Activated naive CD4-positive, alpha-beta T cell treated with anti-CD3 and anti-CD28 coated beads, Interleukin-2, amount 50 U/mL, for 24 hours (primary cell): Measurements from ENCODE around the gene GSC2.
A peak's percentile ranks its signal among the peaks of the same experiment; 100 is the strongest.

Experiments used
- H3K27ac Mint-ChIP-seq: one replicate; pipeline ENCODE4 v1.8.0; 2021; ENCODE audit warnings: mild to moderate bottlenecking, mixed read lengths
- H3K27me3 Mint-ChIP-seq: one replicate; pipeline ENCODE4 v1.8.0; 2021; ENCODE audit warnings: mixed read lengths
- H3K36me3 Mint-ChIP-seq: one replicate; pipeline ENCODE4 v1.8.0; 2021; ENCODE audit warnings: mixed read lengths
- H3K4me1 Mint-ChIP-seq: one replicate; pipeline ENCODE4 v1.8.0; 2021; ENCODE audit warnings: mixed read lengths
- H3K4me3 Mint-ChIP-seq: one replicate; pipeline ENCODE4 v1.8.0; 2021; ENCODE audit warnings: mild to moderate bottlenecking, mixed read lengths
- H3K9me3 Mint-ChIP-seq: one replicate; pipeline ENCODE4 v1.8.0; 2021; ENCODE audit warnings: mixed read lengths

Gene GSC2, protein sequence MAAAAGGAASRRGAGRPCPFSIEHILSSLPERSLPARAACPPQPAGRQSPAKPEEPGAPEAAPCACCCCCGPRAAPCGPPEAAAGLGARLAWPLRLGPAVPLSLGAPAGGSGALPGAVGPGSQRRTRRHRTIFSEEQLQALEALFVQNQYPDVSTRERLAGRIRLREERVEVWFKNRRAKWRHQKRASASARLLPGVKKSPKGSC

DNA sequence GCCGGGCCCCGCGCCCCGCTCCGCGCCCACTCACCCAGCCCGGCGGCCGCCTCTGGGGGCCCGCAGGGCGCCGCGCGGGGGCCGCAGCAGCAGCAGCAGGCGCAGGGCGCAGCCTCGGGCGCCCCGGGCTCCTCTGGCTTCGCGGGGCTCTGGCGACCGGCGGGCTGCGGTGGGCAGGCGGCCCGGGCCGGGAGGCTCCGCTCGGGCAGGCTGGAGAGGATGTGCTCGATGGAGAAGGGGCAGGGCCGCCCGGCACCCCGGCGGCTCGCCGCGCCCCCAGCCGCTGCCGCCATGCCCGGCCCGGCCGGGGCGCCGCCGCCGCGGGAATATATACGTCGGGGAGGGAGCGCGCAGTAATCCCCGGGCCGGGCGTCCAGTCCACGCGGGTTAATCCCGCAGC, at the start of gene GSC2:
Gene GSC2 (minus strand): TSS at position 302 of the 400 bp plus-strand sequence. CDS start 9 bp downstream, at position 293.
- H3K27ac Mint-ChIP-seq = no peak within 1 kb of the TSS
- H3K9me3 Mint-ChIP-seq = no peaks in the 10 kb centered on the region
- H3K4me3 Mint-ChIP-seq = peak within 1 kb of the TSS; percentile 83
- H3K27me3 Mint-ChIP-seq = peaks cover 24% of the 10 kb centered on the region
- peaks cover 5% of the 10 kb centered on the region for H3K4me1 Mint-ChIP-seq
- H3K36me3 Mint-ChIP-seq = no peaks in the 10 kb centered on the region

GRCh38 chr22:19199479-19199878, 49.4 kb upstream of the GSC2 start:
- H3K36me3 Mint-ChIP-seq = no peaks in the 10 kb centered on the region
- H3K27me3 Mint-ChIP-seq = peaks cover 2% of the 10 kb centered on the region
- peaks cover 7% of the 10 kb centered on the region for H3K4me1 Mint-ChIP-seq
- no peak overlapping the region for H3K4me3 Mint-ChIP-seq
- H3K27ac Mint-ChIP-seq = no peak overlapping the region
- H3K9me3 Mint-ChIP-seq = no peaks in the 10 kb centered on the region

- Mint-ChIP-seq H3K27ac (no peak overlapping the region), H3K9me3 (no peaks in the 10 kb centered on the region), H3K36me3 (no peaks in the 10 kb centered on the region), H3K27me3 (no peaks in the 10 kb centered on the region), H3K4me3 (no peak overlapping the region), H3K4me1 (peaks cover 7% of the 10 kb centered on the region)
Observed at GRCh38 chr22:19197997-19198865, 48.1 kb upstream of the GSC2 start.

- Mint-ChIP-seq H3K9me3 (no peaks in the 10 kb centered on the region), H3K27ac (peak overlapping the region; percentile 21), H3K4me3 (no peak overlapping the region), H3K36me3 (no peaks in the 10 kb centered on the region), H3K4me1 (peaks cover 7% of the 10 kb centered on the region), H3K27me3 (no peaks in the 10 kb centered on the region)
Observed at GRCh38 chr22:19196841-19197612, 46.9 kb upstream of the GSC2 start.

DNA sequence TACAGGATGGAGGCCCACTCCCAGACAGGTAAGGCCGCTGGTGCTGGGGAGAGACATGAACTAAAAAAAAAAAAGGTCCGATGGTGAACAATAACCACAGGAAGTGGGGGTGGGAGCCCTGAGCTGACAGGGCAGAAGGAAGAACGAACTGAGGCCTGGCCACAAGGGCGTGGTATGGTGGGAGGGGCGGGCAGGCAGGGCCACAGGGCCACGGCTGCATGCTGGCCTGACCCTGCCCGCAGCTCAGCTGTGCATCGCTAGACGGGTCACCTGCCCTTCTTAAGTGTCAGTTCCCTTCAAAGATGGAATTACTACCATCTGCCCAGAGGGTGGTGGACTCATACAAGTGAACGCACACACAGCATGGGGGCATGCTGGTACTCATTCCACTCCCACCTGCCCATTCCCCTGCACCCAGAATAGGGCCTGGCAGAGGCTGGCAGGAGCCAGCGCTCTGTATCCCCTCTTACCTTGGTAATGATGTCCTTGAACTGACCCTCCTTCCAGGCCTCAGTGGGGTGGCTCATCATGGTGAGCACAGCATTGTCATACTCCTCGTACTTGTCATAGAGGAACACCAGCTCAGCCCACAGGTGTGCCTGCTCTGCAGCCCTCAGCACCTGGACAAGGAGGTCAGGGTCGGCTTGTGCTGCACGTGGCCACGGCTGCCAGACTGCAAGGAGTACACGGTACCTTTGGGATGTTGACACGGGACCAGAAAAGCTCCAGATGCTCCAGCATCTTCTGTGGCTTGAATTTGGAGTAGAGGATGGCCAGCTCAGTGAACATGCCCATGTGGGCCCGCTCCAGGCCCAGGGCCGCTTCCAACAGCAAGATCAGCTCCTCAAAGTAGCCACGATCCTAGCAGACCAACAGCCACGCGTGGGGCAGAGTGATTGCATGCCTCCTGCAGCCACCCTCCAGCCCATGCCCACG, 46.0 kb upstream of the GSC2 start:
- Mint-ChIP-seq H3K27ac (no peak overlapping the region), H3K4me1 (peaks cover 7% of the 10 kb centered on the region), H3K4me3 (no peak overlapping the region), H3K27me3 (no peaks in the 10 kb centered on the region), H3K36me3 (no peaks in the 10 kb centered on the region), H3K9me3 (no peaks in the 10 kb centered on the region)

DNA sequence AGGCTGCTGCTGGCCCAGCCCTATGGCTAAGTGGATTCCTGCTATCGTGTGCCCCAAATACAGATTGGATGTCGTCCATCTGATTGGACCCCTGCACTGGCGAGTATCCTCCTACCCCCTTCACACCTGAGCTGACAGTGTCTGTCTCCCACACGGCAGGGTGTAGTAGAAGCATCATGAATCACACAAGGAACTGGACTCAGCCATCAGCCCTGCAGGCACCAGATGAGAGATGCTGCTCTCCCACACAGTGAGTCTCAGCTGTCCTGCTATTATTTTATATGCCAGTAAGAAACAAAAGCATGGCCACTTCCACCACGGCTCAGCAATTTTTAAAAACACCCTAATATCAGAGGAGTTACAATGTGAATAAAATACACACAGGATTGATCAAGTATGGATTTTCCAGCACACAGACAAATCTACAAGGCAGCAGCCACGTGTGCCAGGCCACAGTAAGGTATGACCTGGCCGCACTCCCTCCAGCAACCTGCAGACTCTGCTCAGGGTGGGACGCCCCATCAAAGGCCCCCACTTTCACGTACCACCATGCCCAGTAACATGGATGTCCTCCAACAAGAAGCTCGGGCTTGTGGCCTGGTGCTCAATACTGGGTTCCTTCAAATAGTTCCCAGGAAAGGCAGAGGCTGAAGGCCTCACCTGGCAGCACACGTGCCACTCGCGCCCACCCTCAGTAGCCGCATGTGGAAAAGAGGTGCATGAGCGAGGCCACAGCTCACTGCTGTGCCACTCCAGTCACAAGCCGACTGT, 44.9 kb upstream of the GSC2 start:
- Mint-ChIP-seq H3K36me3 (no peaks in the 10 kb centered on the region), H3K27me3 (no peaks in the 10 kb centered on the region), H3K4me1 (peaks cover 7% of the 10 kb centered on the region), H3K27ac (no peak overlapping the region), H3K9me3 (no peaks in the 10 kb centered on the region), H3K4me3 (no peak overlapping the region)

- Mint-ChIP-seq H3K9me3 (no peaks in the 10 kb centered on the region), H3K4me1 (peaks cover 7% of the 10 kb centered on the region), H3K4me3 (no peak overlapping the region), H3K27ac (no peak overlapping the region), H3K27me3 (no peaks in the 10 kb centered on the region), H3K36me3 (no peaks in the 10 kb centered on the region)
Observed at GRCh38 chr22:19193879-19194278, 43.8 kb upstream of the GSC2 start.

DNA sequence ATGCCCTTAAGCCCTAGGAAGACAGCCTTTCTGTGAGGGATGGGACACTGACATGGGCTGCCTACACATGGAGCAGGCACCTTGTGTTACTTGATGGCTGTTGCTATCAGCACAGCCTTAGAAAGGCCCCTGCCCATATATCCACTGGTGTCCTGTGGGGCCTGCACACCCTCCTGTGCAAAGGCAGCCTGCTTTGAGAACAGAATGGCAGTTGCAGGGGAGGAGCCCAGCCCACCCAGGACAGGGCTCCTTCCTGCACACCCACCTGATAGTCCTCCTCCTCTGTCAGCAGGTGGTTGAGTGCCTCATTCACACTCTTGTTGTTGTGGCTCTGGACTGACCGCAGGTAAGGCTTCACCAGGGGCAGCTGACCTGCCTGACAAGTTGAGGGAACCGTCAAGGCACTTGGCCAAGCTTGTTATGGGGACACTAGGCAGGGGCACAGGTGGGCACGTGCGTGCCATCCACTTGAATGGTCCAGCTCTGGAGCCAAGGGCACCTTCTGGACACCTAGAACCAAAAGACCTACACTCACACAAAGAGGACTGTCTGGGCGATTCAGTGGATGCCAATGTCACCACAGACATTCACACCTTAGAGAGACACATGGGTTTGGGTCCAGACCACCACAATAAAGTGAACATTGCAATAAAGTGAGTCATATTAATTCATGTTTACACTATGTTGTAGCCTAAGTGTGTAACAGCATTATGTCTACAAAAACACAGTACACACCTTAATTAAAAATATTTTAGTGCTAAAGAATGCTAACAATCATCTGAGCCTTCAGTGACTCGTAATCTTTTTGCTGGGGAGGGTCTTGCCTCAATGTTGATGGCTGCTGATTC, 37.8 kb upstream of the GSC2 start:
- no peaks in the 10 kb centered on the region for H3K27me3 Mint-ChIP-seq
- H3K4me1 Mint-ChIP-seq = no peaks in the 10 kb centered on the region
- H3K27ac Mint-ChIP-seq = no peak overlapping the region
- no peaks in the 10 kb centered on the region for H3K36me3 Mint-ChIP-seq
- no peaks in the 10 kb centered on the region for H3K9me3 Mint-ChIP-seq
- no peak overlapping the region for H3K4me3 Mint-ChIP-seq

- H3K27ac Mint-ChIP-seq = peak overlapping the region; percentile 2
- no peaks in the 10 kb centered on the region for H3K9me3 Mint-ChIP-seq
- no peaks in the 10 kb centered on the region for H3K36me3 Mint-ChIP-seq
- peaks cover 18% of the 10 kb centered on the region for H3K4me1 Mint-ChIP-seq
- H3K4me3 Mint-ChIP-seq = no peak overlapping the region
- H3K27me3 Mint-ChIP-seq = no peaks in the 10 kb centered on the region
Observed at GRCh38 chr22:19184276-19184997, 34.3 kb upstream of the GSC2 start.

- Mint-ChIP-seq H3K27ac (no peak overlapping the region), H3K36me3 (no peaks in the 10 kb centered on the region), H3K4me1 (peaks cover 22% of the 10 kb centered on the region), H3K4me3 (no peak overlapping the region), H3K9me3 (no peaks in the 10 kb centered on the region), H3K27me3 (no peaks in the 10 kb centered on the region)
Observed at GRCh38 chr22:19183216-19183615, 33.1 kb upstream of the GSC2 start.

GRCh38 chr22:19182472-19183157, 32.5 kb upstream of the GSC2 start:
- Mint-ChIP-seq H3K4me3 (no peak overlapping the region), H3K36me3 (no peaks in the 10 kb centered on the region), H3K27ac (no peak overlapping the region), H3K4me1 (peaks cover 22% of the 10 kb centered on the region), H3K27me3 (no peaks in the 10 kb centered on the region), H3K9me3 (no peaks in the 10 kb centered on the region)

DNA sequence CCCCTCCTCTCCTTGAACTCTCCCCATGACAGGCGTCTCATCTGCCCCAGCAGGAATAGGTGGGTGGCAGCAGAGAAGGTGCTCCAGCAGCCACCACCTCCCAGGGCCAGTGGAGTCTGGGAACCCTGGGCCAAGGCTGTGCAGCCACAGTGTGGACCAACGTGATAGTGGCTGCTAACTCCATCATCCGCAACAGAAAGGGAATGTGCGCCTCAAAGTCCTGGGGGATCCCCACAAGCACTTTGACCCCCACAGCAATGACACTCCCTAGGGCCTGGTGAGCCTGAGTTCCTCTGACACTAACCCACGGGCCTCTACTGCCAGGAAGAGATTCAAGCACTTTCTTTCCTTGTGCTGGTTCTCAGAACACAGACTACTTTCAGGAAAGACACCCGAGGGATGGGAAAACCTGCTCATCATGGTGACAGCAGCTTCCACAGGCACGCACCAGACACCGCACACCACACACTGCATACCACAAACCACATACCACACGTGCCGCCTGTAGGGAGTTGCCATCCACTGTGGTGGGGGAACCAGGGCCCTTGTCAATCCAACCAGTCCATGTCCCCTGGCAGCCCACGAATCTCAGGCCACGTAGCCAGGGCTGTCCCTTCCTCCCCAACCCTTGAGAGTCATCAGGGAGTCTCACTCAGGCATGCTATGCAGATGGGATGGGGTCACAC, 31.8 kb upstream of the GSC2 start:
- peaks cover 22% of the 10 kb centered on the region for H3K4me1 Mint-ChIP-seq
- no peaks in the 10 kb centered on the region for H3K27me3 Mint-ChIP-seq
- H3K36me3 Mint-ChIP-seq = no peaks in the 10 kb centered on the region
- H3K9me3 Mint-ChIP-seq = no peaks in the 10 kb centered on the region
- no peak overlapping the region for H3K27ac Mint-ChIP-seq
- H3K4me3 Mint-ChIP-seq = no peak overlapping the region
